Umbilical cord (tissue), 2 donors: Measurements from ENCODE around the gene IZUMO1. TPM values are rescaled to one million over a fixed set of nuclear protein-coding genes. Genes with fewer than 3 reads are reported as not detected.

Experiments
- DNase-seq: peaks from one replicate; pipeline ENCODE4 v3.0.0-alpha.2; 2015; ENCODE audit warnings: low spot score
- total RNA-seq: library from RNA; depleted of rRNA; stranded (reverse); fragments of >200 nt; gene quantifications from one replicate; pipeline ENCODE4 v1.2.3, GENCODE V29; 2014; ENCODE audit warnings: low replicate concordance; ENCODE audit not compliant: insufficient read depth

Gene IZUMO1
- total RNA-seq, 1 donor from 2014 or later, result not detected

DNA sequence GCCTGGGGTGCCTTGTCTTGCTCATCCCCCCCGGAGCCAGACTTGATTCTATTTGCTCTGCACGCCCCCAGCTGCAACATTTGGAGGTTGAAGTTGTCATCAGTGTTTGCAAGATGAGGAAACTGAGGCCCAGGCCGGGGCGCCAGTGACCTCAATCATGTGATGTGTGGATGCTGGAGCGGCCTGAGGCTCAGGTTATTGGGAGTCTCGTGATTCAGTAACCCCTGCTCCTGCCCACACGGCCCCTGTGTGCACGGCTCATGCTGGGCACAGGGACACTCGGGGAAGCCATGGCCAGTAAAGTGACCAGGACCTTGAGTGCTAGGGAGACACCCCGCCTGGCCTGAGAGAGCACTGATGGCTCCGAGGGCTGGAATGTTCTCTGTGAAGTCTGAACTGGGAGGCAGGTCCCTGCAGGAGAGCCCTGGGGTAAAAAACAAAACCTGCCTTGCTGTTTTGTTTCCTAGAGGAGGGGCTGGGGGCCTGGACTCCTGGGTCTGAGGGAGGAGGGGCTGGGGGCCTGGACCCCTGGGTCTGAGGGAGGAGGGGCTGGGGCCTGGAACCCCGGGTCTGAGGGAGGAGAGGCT lies 10.5 kb upstream of the IZUMO1 start:
- DNase-seq, result no peak

- no peak for DNase-seq
Observed at GRCh38 chr19:48756686-48757085, 10.0 kb upstream of the IZUMO1 start.

- DNase-seq, result no peak
Observed at GRCh38 chr19:48756212-48756611, 9.5 kb upstream of the IZUMO1 start.

GRCh38 chr19:48755787-48756186 lies 9.1 kb upstream of the IZUMO1 start:
- DNase-seq, result no peak

GRCh38 chr19:48755084-48755641 lies 8.5 kb upstream of the IZUMO1 start, which contains the start of gene FGF21:
TSS of gene FGF21 (plus strand) at chr19:48755524. CDS start at chr19:48756237, 713 bp downstream.
- DNase-seq, result no peak

DNA sequence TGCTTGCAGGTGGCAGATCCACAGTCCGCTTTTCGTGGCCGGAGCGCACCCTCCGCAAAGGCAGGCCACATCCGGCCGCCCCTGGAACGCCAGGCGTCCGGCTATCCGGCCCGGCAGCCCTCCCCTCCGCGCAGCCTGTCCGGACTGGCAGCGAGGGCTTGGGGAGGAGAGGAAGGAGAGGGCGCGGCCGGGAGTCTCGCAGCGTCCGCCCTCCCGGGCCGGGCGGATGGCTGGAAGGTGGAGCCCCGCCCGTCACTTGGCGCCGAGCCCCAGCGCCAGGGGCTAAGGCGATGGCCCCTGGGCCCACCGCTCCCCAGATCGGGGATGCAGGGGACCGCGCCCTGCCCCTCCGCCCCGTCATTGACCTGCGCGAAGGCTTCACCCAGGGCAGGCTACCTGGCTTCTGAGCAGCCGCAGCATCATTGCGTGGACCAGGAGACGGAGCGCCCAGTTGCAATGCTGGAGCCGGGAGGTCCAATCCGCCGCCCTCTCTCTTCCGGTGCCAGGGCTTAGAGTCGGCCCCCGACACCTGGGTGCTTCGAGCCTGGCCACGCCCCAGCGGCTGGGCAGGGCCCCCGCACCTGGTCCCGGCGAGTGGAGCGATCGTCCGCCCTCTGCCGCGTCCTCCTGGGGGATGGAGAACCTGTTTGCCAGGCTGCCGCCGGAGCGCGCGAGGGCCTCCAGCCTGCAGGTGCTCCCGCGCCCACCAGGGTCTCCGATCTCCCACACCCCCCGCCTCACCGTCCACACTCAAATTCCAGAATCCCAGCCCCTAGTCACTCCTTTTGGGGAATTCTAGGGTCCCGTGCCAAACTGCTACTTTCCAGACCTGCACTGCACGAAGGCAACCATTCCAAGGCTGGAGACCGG lies 6.0 kb upstream of the IZUMO1 start, which contains the start of gene FUT1:
Gene FUT1, minus strand, starts transcription at position 146 of the 870 bp plus-strand sequence. CDS start 1,360 bp downstream, outside the sequence.
- peak; percentile 74 for DNase-seq

DNA sequence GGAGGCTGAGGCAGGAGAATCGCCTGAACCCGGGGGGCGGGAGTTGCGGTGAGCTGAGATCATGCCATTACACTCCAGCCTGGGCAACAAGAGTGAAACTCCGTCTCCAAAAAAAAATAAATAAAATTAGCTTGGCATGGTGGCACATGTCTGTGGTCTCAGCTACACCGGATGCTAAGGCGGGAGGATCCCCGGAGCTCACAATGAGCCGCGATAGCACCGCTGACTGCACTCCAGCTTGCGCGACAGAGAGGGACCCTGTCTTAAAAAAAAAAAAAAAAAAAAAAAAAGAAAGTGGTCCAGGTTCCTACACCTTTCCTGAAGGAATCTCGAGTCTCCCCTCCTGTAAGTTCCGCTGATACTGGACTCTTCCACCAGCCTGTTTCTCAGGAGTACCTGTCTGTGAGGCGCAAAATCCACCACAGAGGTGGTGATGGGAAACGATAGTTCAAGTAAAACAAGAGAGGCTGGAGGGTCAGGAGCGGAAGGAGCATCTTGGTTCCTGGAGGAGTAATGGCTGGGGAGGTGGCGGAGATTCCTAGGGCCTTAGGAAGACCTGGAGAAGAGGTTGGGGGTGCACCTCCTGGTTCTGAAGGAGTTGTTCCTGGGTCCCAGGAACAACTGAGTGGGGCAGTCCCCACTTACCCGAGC lies 5.3 kb upstream of the IZUMO1 start:
- DNase-seq, result no peak

GRCh38 chr19:48750771-48751504 lies 4.2 kb upstream of the IZUMO1 start:
- no peak for DNase-seq

DNA sequence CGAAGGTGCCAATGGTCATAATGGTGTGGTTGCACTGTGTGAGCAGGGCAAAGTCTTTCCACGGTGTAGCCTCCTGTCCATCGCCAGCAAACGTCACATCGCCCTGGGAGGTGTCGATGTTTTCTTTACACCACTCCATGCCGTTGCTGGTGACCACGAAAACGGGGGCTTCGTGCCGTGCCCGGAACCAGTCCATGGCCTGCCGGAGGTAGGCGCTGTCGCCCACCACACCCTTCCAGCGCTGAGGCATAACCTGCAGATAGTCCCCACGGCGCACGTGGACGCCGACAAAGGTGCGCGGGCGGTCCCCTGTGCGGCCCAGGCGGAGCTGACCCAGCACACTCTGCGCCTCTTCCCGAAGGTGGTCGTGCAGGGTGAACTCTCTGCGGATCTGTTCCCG lies 3.6 kb upstream of the IZUMO1 start:
- no peak for DNase-seq

DNA sequence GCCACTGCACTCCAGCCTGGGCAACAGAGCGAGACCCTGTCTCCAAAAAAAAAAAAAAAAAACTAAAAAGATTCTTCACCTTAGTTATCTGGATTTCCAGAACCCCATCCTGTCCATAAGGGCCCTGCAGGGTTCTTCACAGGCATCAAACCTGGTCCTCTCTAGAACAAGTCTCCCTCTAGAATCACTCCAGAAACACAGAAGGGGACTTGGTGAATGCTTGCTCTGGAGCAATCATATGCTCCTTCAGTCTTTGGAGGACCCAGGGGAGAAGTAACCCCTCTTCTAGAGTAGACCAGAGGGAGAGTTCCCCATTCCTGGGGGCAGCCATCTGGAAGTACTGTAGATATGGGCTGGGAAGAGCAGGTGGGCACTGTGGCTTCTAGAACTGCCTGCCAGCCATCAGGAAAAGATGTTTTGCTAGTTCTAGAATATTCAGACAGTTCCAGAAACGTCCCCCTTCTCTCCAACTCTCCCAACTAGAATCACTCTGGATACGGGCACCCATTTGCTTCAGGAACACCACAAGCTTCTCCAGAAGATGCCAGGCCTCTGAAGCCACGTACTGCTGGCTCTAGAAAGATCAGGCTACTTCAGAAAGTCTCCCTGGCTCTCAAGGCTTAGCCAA lies 3.0 kb upstream of the IZUMO1 start:
- DNase-seq, result no peak

DNA sequence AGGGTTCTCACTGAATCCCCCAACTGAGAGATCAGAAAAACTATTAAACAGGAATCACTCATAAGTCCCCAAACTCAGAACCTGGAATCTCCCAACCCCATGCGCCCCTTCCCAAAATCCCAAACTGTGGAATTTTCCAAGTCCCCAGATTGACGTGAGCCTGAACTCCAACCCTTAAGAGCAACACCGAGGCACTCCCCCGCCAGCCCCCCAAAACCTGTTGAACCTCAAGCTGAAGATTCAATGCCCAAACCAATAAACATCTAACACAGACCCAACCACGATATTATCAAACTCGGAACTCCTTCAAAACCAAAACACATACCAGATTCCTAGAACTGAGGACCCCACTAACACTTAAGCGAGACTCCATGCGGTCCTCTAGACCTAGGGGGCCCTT lies 599 bp downstream of the IZUMO1 start:
- no peak for DNase-seq

- peak; percentile 65 for DNase-seq
Observed at GRCh38 chr19:48745208-48745995, 1.3 kb downstream of the IZUMO1 start.

- no peak for DNase-seq
Observed at GRCh38 chr19:48742096-48742495, 4.6 kb downstream of the IZUMO1 start.

DNA sequence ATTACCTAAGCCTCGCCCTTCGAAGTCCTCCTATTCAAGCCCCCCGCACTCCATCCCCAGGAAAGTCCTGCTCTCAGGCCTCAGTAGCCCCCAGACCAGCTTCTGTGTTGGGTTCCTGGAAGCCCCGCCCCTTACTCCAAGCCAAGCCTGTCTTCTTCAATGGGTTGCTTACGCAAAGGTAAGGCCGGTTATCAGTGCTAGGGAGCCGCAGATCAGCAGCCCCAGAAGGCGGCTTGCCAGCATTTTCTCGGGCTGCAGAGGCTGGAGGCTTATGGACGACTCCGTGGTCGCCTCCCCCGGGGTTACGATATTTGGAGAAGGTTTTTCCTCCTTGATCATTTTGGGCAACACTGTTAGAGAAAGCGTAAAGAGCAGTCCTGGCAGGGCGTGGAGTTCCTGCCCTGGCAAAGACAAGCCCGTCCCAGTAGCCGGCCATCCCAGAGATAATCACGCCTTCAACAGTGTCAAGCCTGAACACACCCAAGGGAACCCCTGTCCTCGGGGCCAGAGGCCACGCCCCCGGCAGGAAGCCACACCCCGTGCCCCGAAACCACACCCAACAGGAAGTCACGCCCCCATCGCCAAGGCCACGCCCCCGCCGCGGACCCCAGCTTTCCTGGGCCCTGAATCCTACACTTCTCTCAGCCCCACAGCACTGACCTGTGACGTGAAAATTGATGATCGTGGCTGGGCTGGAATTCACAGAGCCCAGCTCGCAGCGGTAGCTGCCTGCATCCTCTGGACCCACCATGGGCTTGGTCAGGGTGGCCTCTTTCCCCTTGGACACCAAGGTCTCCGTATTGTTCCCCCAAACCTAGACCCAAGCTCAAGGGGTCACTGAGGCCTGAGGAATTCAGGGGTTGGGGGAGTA lies 5.3 kb downstream of the IZUMO1 start:
- no peak for DNase-seq

- DNase-seq, result no peak
Observed at GRCh38 chr19:48740164-48740972, 6.3 kb downstream of the IZUMO1 start, which contains the start of gene RASIP1. TSS of gene RASIP1 (minus strand) at chr19:48740610. CDS start at chr19:48740282, 328 bp downstream.

DNA sequence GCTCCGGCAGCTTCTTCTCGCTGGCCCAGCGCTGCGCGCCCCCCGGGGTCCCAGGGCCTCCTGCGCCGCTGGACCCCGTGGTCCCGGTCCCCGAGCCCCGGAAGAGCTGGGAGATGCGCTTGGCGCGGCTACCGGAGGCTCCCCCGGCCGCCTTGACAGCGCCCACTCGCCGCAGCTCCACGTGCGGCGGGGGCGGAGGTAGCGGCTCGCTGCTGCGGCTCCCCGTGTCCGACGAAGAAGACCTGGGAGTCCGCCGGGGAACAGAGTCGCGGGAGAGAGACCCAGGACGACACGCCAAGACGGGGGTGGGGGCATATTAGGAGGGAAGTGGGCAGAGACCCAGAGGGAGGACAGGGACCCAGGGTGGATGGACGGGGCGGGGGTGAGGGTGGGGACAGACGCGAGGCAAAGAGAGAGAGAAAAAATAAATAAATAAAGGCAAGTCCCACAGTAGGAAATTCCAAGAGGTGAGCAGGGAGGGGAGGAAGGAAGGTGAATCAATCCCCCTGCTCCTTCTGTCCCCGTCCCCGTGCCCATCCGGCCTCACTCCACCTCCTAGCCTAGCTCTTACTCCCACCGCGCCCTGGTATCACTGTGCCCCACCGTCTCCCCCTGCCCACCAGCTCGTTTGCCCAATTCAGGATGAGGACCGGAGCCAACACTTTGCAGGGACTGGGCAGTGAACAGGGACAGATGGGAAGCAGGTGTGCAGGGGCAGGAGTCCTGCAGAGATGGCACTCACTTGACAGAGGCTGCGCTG lies 7.1 kb downstream of the IZUMO1 start:
- DNase-seq, result no peak
